HG02610 (cell line): ENCODE measurements around the gene TOR1A.
A peak's percentile ranks its signal among the peaks of the same experiment; 100 is the strongest.

Experiments used
- ATAC-seq: cut with Tn5 transposase; IDR thresholded peaks from one replicate; pipeline ENCODE4 v1.9.1; 2021; ENCODE audit warnings: mild to moderate bottlenecking, moderate library complexity; ENCODE audit not compliant: unreplicated experiment

Gene TOR1A

DNA sequence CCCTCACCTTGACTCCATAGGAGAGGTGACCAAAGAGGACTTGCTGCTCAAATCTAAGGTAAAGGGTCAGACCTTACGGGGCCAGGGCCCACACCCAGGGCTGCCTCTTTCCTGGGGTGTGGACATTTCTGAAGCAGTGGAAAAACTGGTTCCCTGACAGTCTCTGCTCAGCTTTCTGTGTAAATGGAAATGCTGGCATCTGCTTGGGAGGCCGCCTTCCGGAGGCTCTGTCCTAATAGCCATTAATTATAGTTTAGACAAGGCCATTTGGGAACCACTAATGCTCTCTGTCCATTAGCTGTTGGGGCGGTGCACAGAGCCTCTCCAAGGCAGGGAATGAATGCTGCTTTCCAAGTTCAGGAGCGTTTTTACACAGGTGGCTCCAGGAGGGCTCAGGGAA, 28.6 kb upstream of the TOR1A start:
- ATAC-seq: no peak

GRCh38 chr9:129851821-129852220, 27.9 kb upstream of the TOR1A start:
- no peak for ATAC-seq

- no peak for ATAC-seq
Observed at GRCh38 chr9:129850821-129851550, 27.1 kb upstream of the TOR1A start.

GRCh38 chr9:129849901-129850300, 26.0 kb upstream of the TOR1A start:
- no peak for ATAC-seq

GRCh38 chr9:129848712-129849441, 24.9 kb upstream of the TOR1A start:
- no peak for ATAC-seq

- no peak for ATAC-seq
Observed at GRCh38 chr9:129845373-129845772, 21.4 kb upstream of the TOR1A start.

DNA sequence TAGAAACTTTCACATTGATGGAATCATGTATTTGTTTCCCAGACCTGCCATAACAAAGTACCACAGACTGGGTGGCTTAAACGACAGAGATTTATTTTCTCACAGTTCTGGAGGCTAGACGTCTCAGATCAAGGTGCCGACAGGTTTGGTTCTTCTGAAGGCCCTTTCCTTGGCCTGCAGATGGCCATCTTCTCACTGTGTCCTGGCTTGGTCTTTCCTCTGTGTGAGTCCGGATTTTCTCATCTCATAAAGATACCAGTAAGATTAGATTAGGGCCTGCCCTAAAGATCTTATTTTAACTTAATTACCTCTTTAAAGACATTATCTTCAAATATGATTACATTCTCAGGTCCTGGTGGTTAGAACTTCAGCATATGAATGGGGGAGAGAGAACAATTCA, 17.1 kb upstream of the TOR1A start:
- no peak for ATAC-seq

- ATAC-seq: no peak
Observed at GRCh38 chr9:129840034-129840433, 16.1 kb upstream of the TOR1A start.

- ATAC-seq: no peak
Observed at GRCh38 chr9:129839324-129840023, 15.5 kb upstream of the TOR1A start.

- ATAC-seq: no peak
Observed at GRCh38 chr9:129838707-129839259, 14.8 kb upstream of the TOR1A start.

DNA sequence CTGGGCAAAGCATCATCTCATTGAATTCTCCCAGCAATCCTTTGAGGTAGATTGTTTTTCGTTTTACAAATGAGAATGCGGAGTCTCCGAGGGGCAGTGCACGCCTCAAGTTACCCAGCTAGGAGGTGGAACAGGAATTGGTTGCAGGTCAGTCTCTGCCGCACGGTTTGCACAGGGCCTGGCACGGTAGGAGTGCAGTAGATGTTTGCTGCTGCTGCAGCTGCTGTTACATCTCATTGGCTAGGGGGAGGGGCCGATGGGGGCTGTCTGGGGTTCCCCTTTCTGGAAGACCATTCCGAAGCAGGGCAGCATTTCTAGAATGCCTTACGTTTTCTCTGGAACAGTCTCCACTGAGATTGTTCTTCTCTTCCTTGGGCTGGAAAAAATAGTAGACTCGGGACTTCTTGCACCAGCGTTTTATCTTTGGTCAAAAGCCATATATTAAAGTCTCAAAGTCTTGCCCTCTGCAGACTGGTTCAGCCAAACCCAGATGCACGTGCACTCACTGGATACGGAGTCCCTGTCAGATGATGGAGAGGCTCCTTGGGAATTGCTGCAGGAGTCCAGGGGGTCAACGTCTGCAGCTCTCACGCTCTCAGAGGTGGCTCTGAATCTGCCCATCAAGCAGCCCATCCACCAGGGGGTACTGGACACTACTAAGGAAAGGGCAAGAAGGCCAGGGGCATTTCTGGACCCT, 12.5 kb upstream of the TOR1A start:
- no peak for ATAC-seq

- ATAC-seq: no peak
Observed at GRCh38 chr9:129835860-129836223, 11.9 kb upstream of the TOR1A start.

DNA sequence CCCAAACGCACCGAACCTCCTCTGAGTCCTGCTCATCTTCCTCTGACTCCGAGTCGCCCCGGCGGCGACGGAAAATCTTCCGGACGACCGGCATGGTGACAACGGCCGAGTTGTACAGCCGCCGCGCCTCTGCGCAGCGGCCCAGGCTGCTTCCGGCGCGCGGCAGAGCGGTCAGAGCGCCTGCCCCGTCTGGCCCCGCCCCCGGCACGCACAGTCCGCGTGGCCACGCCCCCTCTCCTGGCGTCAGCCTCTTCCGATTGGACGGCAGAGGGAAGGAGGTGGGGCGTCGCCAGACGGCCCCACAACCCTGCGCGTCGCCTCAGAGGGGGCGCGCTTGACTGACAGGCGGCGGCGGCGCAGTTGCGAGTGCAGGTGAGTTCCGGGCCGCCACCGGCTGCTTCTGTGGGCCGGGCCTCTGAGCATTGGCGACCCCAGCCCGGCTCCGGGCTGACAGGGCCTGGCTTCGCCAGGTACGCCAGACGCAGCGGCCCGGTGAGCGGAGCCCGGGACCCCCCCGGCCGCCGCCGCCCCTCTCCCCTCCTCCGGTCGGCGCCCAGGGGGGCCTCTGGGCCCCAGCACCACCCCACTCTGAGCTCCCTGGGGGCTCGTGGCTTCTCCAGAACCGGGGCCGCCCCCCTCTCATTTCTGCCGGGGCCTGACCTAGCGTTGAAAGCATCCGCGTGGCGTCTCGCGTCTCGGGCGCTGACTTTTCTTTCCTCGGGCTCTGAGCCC, 11.4 kb upstream of the TOR1A start, which contains the start of the genes C9orf78 and USP20:
TSS of gene C9orf78 (minus strand) at position 148 of the 732 bp plus-strand sequence. CDS start at position 94, 54 bp downstream.
TSS of gene USP20 (plus strand) at position 331 of the 732 bp plus-strand sequence. CDS start 17,098 bp downstream, outside the sequence.
- ATAC-seq: peak; percentile 93

GRCh38 chr9:129834489-129835127, 10.7 kb upstream of the TOR1A start:
- ATAC-seq: peak; percentile 12

- ATAC-seq: no peak
Observed at GRCh38 chr9:129832982-129833381, 9.0 kb upstream of the TOR1A start.

DNA sequence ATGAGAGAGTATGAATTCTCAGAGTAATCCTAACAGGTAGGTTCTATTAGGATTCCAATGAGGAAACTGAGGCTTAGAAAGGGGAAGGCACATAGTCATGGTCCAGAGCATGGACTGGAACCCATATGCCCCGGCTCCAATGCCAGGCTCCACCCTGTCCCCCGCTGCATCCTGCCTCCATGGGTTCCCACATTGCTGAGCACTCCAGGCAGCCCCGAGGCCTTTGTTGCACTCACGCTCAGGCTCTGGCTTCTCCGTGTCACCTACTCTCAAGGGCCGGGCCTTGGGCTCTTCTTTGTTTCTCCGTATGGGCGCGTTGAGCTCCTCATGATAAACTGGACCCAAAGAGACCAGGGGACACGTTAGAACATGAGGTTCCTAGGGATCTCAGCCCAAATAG, 5.0 kb upstream of the TOR1A start:
- no peak for ATAC-seq

- ATAC-seq: no peak
Observed at GRCh38 chr9:129828051-129828450, 4.1 kb upstream of the TOR1A start.

DNA sequence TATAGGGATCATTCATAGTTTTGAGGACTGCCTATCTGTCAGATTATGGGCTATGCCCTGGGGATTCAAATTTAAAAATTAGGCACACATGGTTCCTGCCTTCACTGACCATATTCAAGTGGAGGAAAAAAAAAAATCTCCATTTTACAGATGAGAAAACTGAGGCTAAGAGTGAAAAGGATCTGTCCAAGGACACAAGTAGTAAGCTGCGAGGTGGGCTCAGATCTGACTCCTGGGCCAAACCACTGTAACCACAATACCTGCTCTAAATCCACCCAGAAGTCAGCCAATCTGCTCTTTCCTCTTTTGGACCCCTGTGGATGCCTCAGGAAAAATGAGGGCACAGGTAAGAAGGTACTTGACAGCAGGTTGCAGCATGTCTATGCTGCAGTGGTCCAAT, 2.8 kb upstream of the TOR1A start:
- no peak for ATAC-seq

DNA sequence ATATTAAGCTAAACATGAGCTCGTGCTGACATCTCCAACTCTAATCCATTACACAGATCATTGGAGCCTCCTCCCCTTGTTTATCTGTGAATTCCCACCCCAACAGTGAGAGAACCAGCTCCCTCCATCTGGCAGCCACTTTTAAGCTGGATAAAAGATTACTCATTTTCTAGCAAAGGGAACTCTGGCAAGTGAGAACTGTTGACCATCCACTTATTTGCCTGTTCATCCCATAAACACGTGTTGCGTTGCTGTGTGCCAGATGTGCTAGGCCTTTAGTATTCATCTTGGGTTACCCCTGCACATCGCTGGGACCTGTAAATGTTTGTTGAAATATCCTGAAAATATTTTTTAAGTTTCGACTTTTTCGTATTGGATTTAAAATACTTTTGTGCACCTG, 2.4 kb upstream of the TOR1A start:
- no peak for ATAC-seq

DNA sequence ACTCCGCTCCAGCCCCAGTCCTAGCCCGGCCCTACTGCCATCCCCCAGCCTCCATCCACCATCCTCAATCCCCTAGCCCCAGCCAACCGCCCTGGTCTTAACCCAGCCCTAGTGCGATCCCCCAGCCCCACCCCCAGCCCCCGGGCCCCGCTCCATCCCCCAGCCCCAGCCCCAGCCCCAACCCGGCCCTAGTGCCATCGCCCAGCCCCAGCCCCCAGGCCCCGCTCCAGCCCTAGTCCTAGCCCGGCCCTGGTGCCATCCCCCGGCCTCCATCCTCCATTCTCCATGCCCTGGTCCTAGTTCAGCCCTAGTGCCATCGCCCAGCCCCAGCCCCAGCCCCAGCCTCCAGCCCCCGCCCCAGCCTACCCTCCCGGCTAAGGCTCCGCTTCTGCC, 398 bp downstream of the TOR1A start:
- no peak for ATAC-seq
